GM18498 (cell line): ENCODE data around the gene HHEX.

Experiments used
- ATAC-seq: cut with Tn5 transposase; IDR thresholded peaks from one replicate; pipeline ENCODE4 v1.9.1; 2021; ENCODE audit warnings: mild to moderate bottlenecking, moderate library complexity; ENCODE audit not compliant: unreplicated experiment

The HHEX gene

GRCh38 chr10:92692697-92693533, 3.2 kb downstream of the HHEX start:
- ATAC-seq, result no peak

- no peak for ATAC-seq
Observed at GRCh38 chr10:92693534-92693893, 3.8 kb downstream of the HHEX start.

GRCh38 chr10:92695679-92696605, 6.2 kb downstream of the HHEX start:
- no peak for ATAC-seq

DNA sequence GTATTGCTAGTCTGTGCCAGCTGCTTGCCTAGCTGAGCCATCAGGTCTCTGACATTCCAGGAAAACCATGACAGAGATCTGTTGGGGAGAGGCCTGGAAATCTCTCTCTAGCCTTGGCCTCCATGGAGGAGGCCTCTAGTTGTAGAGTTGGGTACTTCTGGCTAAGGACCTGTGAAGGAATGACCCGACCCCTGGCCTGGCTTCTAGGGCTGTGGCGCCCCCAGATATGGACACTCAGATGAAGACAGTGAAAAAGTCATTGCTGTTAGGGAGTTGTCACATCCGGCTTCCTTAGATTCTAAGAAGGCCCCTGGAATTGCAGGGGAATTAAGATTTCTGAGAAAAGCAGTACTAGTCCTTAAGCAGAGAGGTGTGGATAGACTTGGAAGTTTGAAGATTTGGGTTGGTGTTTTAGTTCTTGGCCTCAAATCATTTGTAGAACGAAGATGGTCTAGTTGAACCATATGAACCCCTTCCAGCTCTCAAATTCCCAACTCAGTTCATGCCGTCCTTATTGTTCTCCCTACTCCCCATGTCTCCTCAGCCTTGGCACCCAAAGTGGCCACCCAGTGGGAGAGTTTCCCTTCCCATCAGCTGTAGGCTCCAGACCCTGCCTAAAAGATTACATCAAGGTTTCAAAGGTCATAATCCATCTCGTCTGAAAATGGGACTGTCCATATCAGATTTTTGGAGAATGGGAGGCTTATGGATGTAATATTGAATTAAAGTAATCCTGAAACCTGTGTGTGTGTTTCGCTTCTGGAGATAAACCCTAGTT, 7.0 kb downstream of the HHEX start:
- ATAC-seq, result no peak

DNA sequence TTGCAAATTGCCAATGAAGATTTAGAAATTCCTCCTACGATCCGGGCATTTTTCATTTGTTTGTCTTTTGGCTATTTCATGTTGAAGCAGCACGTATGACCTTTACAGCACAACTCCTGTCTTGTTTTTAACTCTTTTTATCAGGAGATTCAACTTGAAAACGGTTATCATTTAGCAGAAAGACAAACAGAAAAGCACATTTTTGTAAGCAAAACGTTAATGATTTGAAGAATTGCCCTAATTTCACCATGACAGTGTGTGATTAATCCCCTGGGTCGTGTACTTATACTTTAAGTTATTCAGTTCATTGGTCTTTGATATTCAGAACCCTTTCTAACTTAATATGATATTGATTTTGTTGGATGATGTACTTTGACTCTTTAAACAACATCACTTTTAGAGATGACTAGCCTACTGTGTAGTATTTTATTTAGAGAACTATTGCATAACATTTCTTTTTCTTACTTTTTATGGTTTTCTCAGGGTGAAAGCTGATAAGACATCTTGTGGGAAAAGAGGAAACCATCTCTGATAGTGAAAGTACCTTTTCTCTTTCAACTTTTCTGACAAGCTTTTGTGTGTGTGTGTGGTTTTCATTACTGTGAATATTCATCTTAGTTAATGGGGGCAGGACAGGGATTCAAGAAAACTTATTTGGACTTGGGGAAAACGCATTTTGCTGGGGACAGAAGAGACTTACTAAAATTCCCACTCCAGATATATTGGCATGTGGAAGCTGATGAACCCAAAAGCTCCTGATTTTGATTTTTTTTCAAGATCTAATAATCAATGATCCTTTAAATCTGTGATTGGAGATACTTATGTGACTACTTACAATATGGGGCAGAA, 8.1 kb downstream of the HHEX start:
- no peak for ATAC-seq

- no peak for ATAC-seq
Observed at GRCh38 chr10:92699193-92699517, 9.4 kb downstream of the HHEX start.

DNA sequence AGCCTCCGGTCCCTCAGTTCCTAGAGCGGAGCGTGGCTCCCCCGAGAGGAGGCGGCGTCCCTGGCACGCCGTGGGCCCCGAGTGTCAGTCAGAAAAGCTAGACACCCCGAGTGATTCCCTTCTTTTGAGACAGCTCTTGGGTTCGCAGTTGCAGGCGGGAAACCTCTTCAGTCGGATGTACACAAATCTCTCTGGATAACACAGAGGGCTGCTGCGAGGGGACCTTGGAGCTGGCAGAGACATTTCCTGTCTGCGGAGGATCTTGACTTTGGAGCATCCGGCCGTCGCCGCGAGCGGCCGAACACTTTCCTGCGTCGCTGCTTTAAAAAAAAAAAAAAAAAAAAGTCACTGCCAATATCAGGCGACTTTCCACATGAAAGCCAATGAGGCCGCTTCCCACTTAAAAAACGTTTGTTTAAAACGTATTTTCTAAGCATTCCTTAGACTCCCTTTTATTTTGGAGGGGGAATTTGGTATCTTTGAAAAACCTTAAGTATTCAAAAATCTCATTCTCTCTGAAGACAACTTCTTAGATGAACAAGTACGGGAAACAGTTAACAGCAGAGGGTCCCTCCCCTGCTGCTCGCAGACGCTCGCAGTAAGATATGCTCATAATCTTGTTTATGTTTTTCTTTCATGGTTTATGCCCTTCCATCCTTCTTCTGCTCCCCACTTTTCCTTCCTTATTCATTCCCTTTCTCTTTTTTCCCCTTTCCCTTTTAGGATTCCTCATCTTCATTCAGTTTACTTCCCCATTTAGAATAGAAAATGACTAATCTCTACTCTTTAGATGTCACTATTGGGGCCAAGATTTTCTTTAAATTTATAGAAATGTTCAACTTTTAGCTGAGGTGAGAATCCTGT, 10.0 kb downstream of the HHEX start:
- ATAC-seq, result no peak

- no peak for ATAC-seq
Observed at GRCh38 chr10:92702301-92702916, 12.7 kb downstream of the HHEX start.

GRCh38 chr10:92712016-92712889, 22.5 kb downstream of the HHEX start:
- no peak for ATAC-seq

- ATAC-seq, result no peak
Observed at GRCh38 chr10:92714152-92714845, 24.5 kb downstream of the HHEX start.

DNA sequence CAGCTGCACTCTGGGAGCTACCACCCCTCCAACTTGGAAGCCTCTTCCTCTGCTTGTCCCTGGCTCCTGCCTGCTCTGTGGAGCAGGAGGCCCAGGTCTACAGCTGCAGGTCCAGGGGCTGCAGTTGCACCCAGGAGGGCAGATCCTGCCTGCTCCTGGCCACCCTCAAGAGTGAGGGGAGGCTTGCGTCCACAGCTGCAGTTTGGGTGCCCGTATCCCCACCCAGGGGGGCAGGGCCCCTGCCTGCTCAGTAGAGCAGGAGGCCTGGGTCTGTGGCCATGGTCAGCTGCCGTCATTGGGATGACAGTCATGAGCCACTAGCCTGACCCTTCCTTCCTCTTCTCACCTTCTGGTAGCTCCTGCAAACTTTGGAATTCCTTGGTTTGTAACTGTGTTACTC, 25.1 kb downstream of the HHEX start:
- no peak for ATAC-seq

GRCh38 chr10:92719991-92720830, 30.5 kb downstream of the HHEX start:
- no peak for ATAC-seq

GRCh38 chr10:92720831-92721165, 31.0 kb downstream of the HHEX start:
- no peak for ATAC-seq

GRCh38 chr10:92722349-92722748, 32.6 kb downstream of the HHEX start:
- no peak for ATAC-seq

DNA sequence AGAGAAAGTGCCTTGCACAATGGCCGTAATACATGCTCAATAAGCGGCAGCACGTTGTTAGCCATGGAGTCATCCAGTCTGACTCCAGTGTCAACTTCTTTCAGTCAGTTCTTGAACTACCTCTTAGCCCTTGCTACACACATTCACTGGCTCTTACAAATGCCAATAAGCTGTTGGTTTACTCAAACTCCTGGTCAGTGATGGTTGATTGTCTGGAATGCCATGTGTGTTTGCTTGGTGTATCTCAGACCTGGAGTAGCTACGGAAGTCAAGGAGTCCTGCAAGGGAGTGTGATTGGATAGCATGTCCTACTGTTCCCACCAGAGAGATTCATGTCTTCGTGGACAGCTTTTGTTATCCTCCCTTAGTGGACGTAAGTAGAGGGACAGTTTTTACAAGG, 37.4 kb downstream of the HHEX start:
- ATAC-seq, result no peak

- ATAC-seq, result no peak
Observed at GRCh38 chr10:92727550-92727949, 37.8 kb downstream of the HHEX start.

DNA sequence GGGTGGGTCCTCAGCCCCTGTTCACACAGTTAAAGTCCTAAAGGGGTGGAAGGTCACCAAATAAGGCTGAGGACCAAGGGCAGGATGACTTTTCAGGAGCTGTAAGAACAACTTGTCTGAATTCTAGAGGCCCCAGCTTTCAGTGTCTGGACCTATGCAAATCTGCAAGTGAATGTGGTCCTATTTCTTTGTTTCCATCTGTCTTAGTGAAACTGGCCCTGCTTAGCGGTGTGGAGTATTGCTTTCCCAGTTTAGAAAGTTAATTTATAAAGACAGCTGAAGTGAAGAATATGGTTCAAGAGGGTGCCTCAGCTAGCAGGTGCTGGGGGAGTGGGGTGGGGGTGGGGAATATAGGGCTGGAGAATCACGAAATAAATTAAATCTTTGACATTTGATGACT, 40.1 kb downstream of the HHEX start:
- ATAC-seq, result peak; percentile 93
